ENCODE measurements around the gene ZNF76. TPM values are rescaled to one million over a fixed set of nuclear protein-coding genes. Genes with fewer than 3 reads are reported as not detected.
A peak's percentile ranks its signal among the peaks of the same experiment; 100 is the strongest.

The ZNF76 gene
- total and polyA plus RNA-seq, 9 of the 15 experiments (the other 6 are each of a cell fraction or from before 2014, with no cell fraction given): 1.2 to 17.8 (median 10.7) TPM

DNA sequence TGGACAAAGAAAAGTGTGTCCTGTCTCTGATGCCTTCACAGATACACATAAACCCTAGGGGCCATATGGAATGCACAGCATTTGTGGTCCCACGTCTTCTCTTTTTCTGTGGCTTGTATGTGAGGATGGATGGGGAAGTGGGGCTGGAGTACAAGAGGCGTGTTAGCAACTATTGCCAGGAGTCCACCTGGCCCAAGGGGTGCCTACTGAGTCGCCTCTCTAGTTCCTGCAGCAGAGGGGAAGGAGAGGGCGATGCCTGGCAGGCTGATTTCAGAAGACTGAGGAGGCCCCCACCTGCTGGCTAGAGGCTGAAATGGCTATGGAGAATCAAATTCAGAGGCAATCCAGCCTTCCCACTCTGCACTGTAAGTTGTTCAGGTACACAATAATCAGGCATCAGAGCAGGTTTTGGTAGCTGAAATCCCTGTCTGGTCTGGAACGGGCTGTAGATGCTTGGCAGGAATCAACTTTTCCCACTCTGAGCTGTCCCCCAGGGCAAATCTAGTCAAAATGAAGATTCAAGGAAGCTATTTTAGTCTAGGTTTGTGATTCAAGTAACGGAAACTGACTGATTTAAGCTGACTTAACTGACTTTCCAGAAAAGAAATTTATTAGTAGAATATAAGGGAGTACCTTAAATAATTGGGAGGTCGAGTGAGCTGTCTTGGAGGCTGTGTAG lies 68.0 kb downstream of the ZNF76 start (continued):
- TF ChIP-seq RREB1 (CRISPR knock-in tag; IDR thresholded peaks at IDR 0.05) (no peak), HDGF (IDR thresholded peaks at IDR 0.05) (0 out of 2 replicates have a peak, but pooled peaks have one; percentile 63), RCOR1 (IDR thresholded peaks at IDR 0.05; ENCODE audit: borderline replicate concordance in 1 of 2, low read depth in 2 of 2, low read length in 2 of 2) (0 out of 4 replicates have a peak, but pooled peaks of 1 of the 2 experiments have one; percentile 31), JUND (IDR thresholded peaks at IDR 0.05; ENCODE audit: borderline replicate concordance, low read depth, low read length) (0 out of 2 replicates have a peak, but pooled peaks have one; percentile 13), JUND (tag; IDR thresholded peaks at IDR 0.05; ENCODE audit: borderline replicate concordance, low read depth, low read length) (no peak), ZEB2 (IDR thresholded peaks at IDR 0.05) (no peak), ATF7 (IDR thresholded peaks at IDR 0.05) (0 out of 2 replicates have a peak, but pooled peaks have one; percentile 13), TFAP4 (CRISPR knock-in tag; IDR thresholded peaks at IDR 0.05; ENCODE audit: borderline replicate concordance) (peak; percentile 36), ETV6 (IDR thresholded peaks at IDR 0.05; ENCODE audit: borderline replicate concordance in 1 of 2, low read depth in 2 of 2, low read length in 1 of 2) (no peak), ETV6 (CRISPR knock-in tag; IDR thresholded peaks at IDR 0.05; ENCODE audit: borderline replicate concordance) (no peak), CTBP1 (IDR thresholded peaks at IDR 0.05; ENCODE audit: borderline replicate concordance) (peak; percentile 29; the same call in 1 of the 2 replicates), RAD21 (CRISPR knock-in tag; conservative IDR thresholded peaks at IDR 0.05 in 1 of 2, IDR thresholded peaks at IDR 0.05 in 1 of 2) (peak; percentile 60 to 79), STAG1 (CRISPR knock-in tag; IDR thresholded peaks at IDR 0.05; ENCODE audit: borderline replicate concordance) (peak; percentile 13; the same call in 1 of the 2 replicates), HCFC1 (IDR thresholded peaks at IDR 0.05; ENCODE audit: low read depth, low read length) (0 out of 2 replicates have a peak, but pooled peaks have one; percentile 12)

All from K562 (cell line).